Mesendoderm (in vitro differentiated cells): ENCODE measurements around the gene COL4A5.
A peak's percentile ranks its signal among the peaks of the same experiment; 100 is the strongest.
"Not testable (repeated sequence)": the region's sequence is repeated elsewhere in the genome, so short reads cannot be mapped to it uniquely, and the experiment has no call there.

Source experiments
- DNase-seq: peaks from one replicate; pipeline ENCODE4 v3.0.0; 2013
- H2AK5ac ChIP-seq: 2 replicates; pipeline ENCODE4 v1.6.1; 2013; ENCODE audit warnings: low read length, inconsistent platforms
- H2BK120ac ChIP-seq: 2 replicates; pipeline ENCODE4 v1.6.1; 2013; ENCODE audit warnings: low read depth, mild to moderate bottlenecking, low read length, moderate library complexity, mixed read lengths
- H2BK15ac ChIP-seq: replicated peaks from 2 replicates; pipeline ENCODE4 v1.6.1; 2013; ENCODE audit warnings: low read depth, mild to moderate bottlenecking, moderate library complexity
- H2BK5ac ChIP-seq: 2 replicates; pipeline ENCODE4 v1.6.1; 2013; ENCODE audit warnings: low read length, inconsistent platforms
- H3K18ac ChIP-seq: 2 replicates; pipeline ENCODE4 v1.6.1; 2013; ENCODE audit warnings: mild to moderate bottlenecking, low read length, mixed read lengths
- H3K23ac ChIP-seq: one replicate; pipeline ENCODE4 v1.6.1; 2013; ENCODE audit warnings: low read length
- H3K27ac ChIP-seq: 2 replicates; pipeline ENCODE4 v1.5.1; 2013; ENCODE audit warnings: low read depth, mild to moderate bottlenecking, inconsistent platforms, low read length, moderate library complexity
- H3K27me3 ChIP-seq: 2 replicates; pipeline ENCODE4 v1.6.1; 2013; ENCODE audit warnings: low read length, control low read depth, mild to moderate bottlenecking, inconsistent platforms; ENCODE audit not compliant: insufficient read depth, poor library complexity
- H3K36me3 ChIP-seq: 2 replicates; pipeline ENCODE4 v1.6.1; 2013; ENCODE audit warnings: low read length, inconsistent platforms; ENCODE audit not compliant: control insufficient read depth, insufficient read depth
- H3K4ac ChIP-seq: one replicate; pipeline ENCODE4 v1.6.1; 2013; ENCODE audit warnings: low read depth, mild to moderate bottlenecking, low read length, moderate library complexity
- H3K4me1 ChIP-seq: 2 replicates; pipeline ENCODE4 v1.6.1; 2013; ENCODE audit warnings: low read depth, low read length, inconsistent platforms; ENCODE audit not compliant: control insufficient read depth
- H3K4me2 ChIP-seq: 2 replicates; pipeline ENCODE4 v1.6.1; 2013; ENCODE audit warnings: low read length
- H3K4me3 ChIP-seq: 2 replicates; pipeline ENCODE4 v1.5.1; 2013; ENCODE audit warnings: mild to moderate bottlenecking, low read length
- H3K56ac ChIP-seq: one replicate; pipeline ENCODE4 v1.6.1; 2013; ENCODE audit warnings: low read length
- H3K79me1 ChIP-seq: 2 replicates; pipeline ENCODE4 v1.6.1; 2013; ENCODE audit warnings: low read length, inconsistent platforms
- H3K79me2 ChIP-seq: 2 replicates; pipeline ENCODE4 v1.6.1; 2013; ENCODE audit warnings: mild to moderate bottlenecking, low read length; ENCODE audit not compliant: control insufficient read depth, insufficient read depth
- H3K9ac ChIP-seq: 2 replicates; pipeline ENCODE4 v1.6.1; 2013; ENCODE audit warnings: low read length, inconsistent platforms
- H4K5ac ChIP-seq: one replicate; pipeline ENCODE4 v1.6.1; 2013; ENCODE audit warnings: low read length
- H4K8ac ChIP-seq: one replicate; pipeline ENCODE4 v1.6.1; 2013; ENCODE audit warnings: low read depth, mild to moderate bottlenecking, control low read depth, low read length, moderate library complexity
- WGBS: extraction: QIAGEN DNeasy Blood & Tissue Kit; methylation state at CpG from one replicate; pipeline ENCODE4 v1.1.7; 2013; ENCODE audit warnings: low lambda C conversion rate, missing lambda C conversion rate; ENCODE audit not compliant: insufficient coverage; ENCODE audit errors: extremely low coverage; 5-methylcytosine and 5-hydroxymethylcytosine counted together

The COL4A5 gene

DNA sequence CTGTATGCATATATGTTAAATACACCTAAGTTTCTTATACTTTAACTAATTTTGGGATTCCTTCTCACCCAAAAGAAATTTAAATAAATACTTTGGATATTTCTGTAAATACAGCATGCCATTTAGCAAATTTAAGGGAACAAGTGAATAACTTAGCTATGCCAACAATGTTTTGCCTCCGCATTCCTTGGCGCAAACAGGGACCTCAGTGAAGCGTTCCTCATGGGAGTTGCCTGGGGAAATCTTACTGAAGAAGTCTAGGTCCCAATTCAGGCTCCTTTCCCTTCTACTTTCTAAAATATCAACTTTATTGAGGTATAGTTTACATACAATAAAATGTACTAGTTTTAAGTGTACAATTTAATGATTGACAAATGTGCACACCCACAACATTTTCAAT, 25.0 kb downstream of the COL4A5 start:
- H2AK5ac ChIP-seq: no peak overlapping the region
- no CpG with 5 or more reads among the region's 3 CpGs for WGBS
- H3K27ac ChIP-seq: no peak overlapping the region

GRCh38 chrX:108468486-108468885, 28.8 kb downstream of the COL4A5 start:
- Histone ChIP-seq H3K4me3 (no peak overlapping the region), H2BK120ac (no peak overlapping the region), H2AK5ac (no peak overlapping the region), H3K23ac (no peak overlapping the region), H3K27ac (no peak overlapping the region), H3K79me2 (peaks cover 4% of the 10 kb centered on the region), H3K18ac (no peak overlapping the region), H2BK15ac (no peak overlapping the region), H3K9ac (no peak overlapping the region), H4K5ac (no peak overlapping the region), H3K4me1 (no peaks in the 10 kb centered on the region), H3K4me2 (no peak overlapping the region), H3K56ac (no peak overlapping the region), H3K4ac (no peak overlapping the region), H4K8ac (no peak overlapping the region), H3K36me3 (no peaks in the 10 kb centered on the region), H3K27me3 (no peaks in the 10 kb centered on the region), H3K79me1 (no peaks in the 10 kb centered on the region), H2BK5ac (no peak overlapping the region)
- no CpG with 5 or more reads among the region's 1 CpG for WGBS
- no peak for DNase-seq

More for the DNA sequence above, 25.0 kb downstream of the COL4A5 start:
- Histone ChIP-seq H2BK5ac (no peak overlapping the region), H3K4me1 (no peaks in the 10 kb centered on the region), H3K9ac (no peak overlapping the region), H2BK15ac (no peak overlapping the region), H3K18ac (no peak overlapping the region), H4K8ac (no peak overlapping the region), H3K36me3 (no peaks in the 10 kb centered on the region), H4K5ac (no peak overlapping the region), H3K4me3 (no peak overlapping the region), H3K27me3 (no peaks in the 10 kb centered on the region), H3K79me2 (peaks cover 2% of the 10 kb centered on the region), H3K23ac (no peak overlapping the region), H3K4ac (no peak overlapping the region), H3K4me2 (no peak overlapping the region), H3K79me1 (no peaks in the 10 kb centered on the region), H2BK120ac (no peak overlapping the region), H3K56ac (no peak overlapping the region)
- DNase-seq: peak; percentile 74

DNA sequence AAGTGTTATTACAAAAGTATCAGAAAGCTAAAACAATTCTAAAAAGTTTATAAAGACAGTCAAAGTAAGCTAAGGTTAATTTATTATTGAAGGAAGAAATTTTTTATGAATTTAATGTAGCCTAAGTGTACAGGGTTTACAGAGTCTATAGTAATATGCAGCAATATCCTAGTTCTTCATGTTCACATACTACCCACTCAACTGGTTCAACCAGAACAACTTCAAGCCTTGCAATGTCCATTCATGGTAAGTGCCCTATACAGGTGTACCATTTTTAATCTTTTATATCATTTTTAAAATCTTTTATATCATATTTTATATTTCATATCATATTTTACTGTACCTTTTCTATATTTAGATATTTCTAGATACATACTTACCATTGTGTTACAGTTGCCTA, 34.3 kb downstream of the COL4A5 start:
- Histone ChIP-seq H2BK5ac (no peak overlapping the region), H3K4ac (no peak overlapping the region), H3K4me3 (no peak overlapping the region), H3K4me1 (no peaks in the 10 kb centered on the region), H3K27me3 (no peaks in the 10 kb centered on the region), H3K23ac (no peak overlapping the region), H3K79me2 (peaks cover 2% of the 10 kb centered on the region), H2BK15ac (no peak overlapping the region), H4K5ac (no peak overlapping the region), H3K79me1 (no peaks in the 10 kb centered on the region), H4K8ac (no peak overlapping the region), H2AK5ac (no peak overlapping the region), H2BK120ac (no peak overlapping the region), H3K27ac (no peak overlapping the region), H3K18ac (no peak overlapping the region), H3K9ac (no peak overlapping the region), H3K4me2 (no peak overlapping the region), H3K36me3 (no peaks in the 10 kb centered on the region), H3K56ac (no peak overlapping the region)
- no peak for DNase-seq

DNA sequence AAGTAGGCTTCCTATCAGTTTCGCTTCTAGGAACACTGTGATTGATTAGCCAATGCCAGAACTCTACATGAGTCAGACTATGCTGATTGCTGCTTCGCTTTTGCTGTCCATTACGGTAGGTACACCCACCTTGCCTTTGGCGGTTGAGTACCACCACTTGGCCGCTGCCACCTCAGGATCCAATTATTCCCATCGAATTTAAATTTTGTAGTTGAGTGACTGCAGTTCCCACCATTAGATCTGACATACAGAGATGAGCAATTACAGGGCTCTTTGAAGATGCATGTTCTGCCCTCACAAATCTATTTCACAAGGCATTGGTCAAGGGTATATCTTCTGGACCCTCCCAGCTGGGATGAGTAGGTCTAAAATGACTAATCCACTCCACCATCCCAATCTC, 41.9 kb downstream of the COL4A5 start:
- not testable (repeated sequence) for H3K18ac ChIP-seq, DNase-seq, H3K23ac ChIP-seq, H4K5ac ChIP-seq, H3K4me1 ChIP-seq, H3K4me3 ChIP-seq, H3K27ac ChIP-seq, H3K27me3 ChIP-seq, H3K36me3 ChIP-seq, H2BK15ac ChIP-seq, H3K9ac ChIP-seq, H4K8ac ChIP-seq, H2BK120ac ChIP-seq, H3K56ac ChIP-seq, H2BK5ac ChIP-seq, H3K4me2 ChIP-seq, H3K79me2 ChIP-seq, H2AK5ac ChIP-seq, H3K4ac ChIP-seq, H3K79me1 ChIP-seq
- WGBS: no CpG with 5 or more reads among the region's 6 CpGs

DNA sequence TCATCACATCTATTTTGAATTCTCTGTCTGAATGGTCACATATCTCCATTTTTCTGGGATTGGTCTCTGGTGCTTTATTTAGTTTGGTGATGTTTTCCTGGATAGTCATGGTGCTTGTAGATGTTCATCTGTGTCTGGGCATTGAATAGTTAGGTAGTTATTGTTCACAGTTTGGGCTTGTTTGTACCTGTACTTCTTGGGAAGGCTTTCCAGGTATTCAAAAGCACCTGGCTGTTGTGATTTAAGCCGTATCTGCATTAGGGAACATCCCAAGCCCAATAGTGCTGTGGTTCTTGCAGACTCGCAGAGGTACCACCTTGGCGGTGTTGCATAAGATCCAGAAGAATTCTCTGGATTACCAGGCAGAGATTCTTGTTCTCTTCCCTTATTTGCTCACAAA, 44.6 kb downstream of the COL4A5 start:
- Histone ChIP-seq H3K27ac (no peak overlapping the region), H4K8ac (no peak overlapping the region), H3K79me1 (no peaks in the 10 kb centered on the region), H3K79me2 (no peaks in the 10 kb centered on the region), H3K56ac (no peak overlapping the region), H3K9ac (no peak overlapping the region), H2BK5ac (no peak overlapping the region), H3K4me1 (no peaks in the 10 kb centered on the region), H3K27me3 (no peaks in the 10 kb centered on the region), H3K4me2 (no peak overlapping the region), H3K18ac (no peak overlapping the region), H2BK120ac (no peak overlapping the region), H2BK15ac (no peak overlapping the region), H2AK5ac (no peak overlapping the region), H3K4me3 (no peak overlapping the region), H3K36me3 (no peaks in the 10 kb centered on the region), H3K4ac (no peak overlapping the region), H3K23ac (no peak overlapping the region), H4K5ac (no peak overlapping the region)
- no peak for DNase-seq
- no CpG with 5 or more reads among the region's 3 CpGs for WGBS

DNA sequence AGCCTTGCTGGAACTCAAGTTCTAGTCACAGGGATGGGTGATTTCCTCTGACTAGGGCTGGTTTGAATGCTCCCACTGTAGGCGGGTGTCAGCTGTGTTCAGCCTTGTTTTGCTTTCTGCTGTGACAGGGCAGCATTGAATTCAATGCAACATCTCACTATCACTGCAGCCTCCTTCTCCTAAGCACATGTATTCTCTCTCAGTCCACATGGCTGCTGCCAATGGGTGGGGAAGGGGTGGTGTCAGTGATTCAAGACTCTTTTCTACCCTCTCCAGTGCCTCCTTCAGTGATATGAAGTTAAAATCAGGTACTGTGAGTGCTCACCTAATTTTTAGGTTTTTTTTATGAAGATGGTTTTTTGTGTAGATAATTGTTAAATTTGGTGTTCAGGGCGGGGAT, 46.3 kb downstream of the COL4A5 start:
- Histone ChIP-seq H3K27me3 (no peaks in the 10 kb centered on the region), H3K4me1 (no peaks in the 10 kb centered on the region), H3K79me2 (no peaks in the 10 kb centered on the region), H2BK15ac (no peak overlapping the region), H3K23ac (no peak overlapping the region), H2AK5ac (no peak overlapping the region), H3K4me2 (no peak overlapping the region), H4K5ac (no peak overlapping the region), H3K36me3 (no peaks in the 10 kb centered on the region), H2BK5ac (no peak overlapping the region), H3K4me3 (no peak overlapping the region), H3K56ac (no peak overlapping the region), H4K8ac (no peak overlapping the region), H2BK120ac (no peak overlapping the region), H3K4ac (no peak overlapping the region), H3K9ac (no peak overlapping the region), H3K27ac (no peak overlapping the region), H3K79me1 (no peaks in the 10 kb centered on the region), H3K18ac (no peak overlapping the region)
- DNase-seq: no peak
- no CpG with 5 or more reads among the region's 2 CpGs for whole genome bisulfite sequencing
